ENCODE results near the gene SORCS3. TPM values are rescaled to one million over a fixed set of nuclear protein-coding genes. Genes with fewer than 3 reads are reported as not detected.

The SORCS3 gene
- total RNA-seq, 1 experiment from 2014 or later, result not detected

DNA sequence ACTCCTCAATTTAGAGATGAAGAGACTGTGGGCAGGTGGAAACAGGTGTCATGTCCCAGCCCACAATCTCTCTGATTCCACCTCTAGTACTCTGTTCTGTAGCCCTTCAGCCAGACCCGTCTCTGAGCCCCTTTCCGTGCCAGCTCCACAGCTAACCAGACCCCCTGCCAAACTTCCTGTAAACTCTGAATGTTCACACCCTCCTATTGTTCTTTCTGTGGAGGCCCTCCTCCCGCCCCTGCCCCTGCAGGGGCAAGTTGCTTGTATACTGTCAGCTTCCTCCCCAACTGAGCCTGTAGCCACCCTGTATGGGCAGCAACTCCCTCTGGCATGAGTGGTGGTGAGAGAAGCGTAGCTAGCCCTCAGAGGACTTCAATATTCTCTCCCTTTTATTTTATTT lies 520.7 kb downstream of the SORCS3 start:
- Histone ChIP-seq H3K27me3 (ENCODE audit: insufficient read depth, low read length) (no peaks in the 10 kb centered on the region), H2AFZ (ENCODE audit: low read depth, low read length, poor library complexity, severe bottlenecking) (no peak overlapping the region), H3K27ac (ENCODE audit: low read depth, low read length) (no peak overlapping the region), H3K4me1 (ENCODE audit: control insufficient read depth in 1 of 2, insufficient read depth in 2 of 2, low read length in 2 of 2) (no peaks in the 10 kb centered on the region), H3K79me2 (ENCODE audit: insufficient read depth, low read length) (no peaks in the 10 kb centered on the region), H3K9ac (ENCODE audit: low read length) (no peak overlapping the region), H3K4me2 (ENCODE audit: low read length) (no peak overlapping the region), H3K4me3 (replicated peaks in 1 of 2; ENCODE audit: low read depth in 1 of 2, low read length in 2 of 2) (no peak overlapping the region), H3K36me3 (ENCODE audit: control insufficient read depth in 1 of 2, insufficient read depth in 2 of 2, low read length in 2 of 2) (no peaks in the 10 kb centered on the region), H4K20me1 (ENCODE audit: insufficient read depth) (no peaks in the 10 kb centered on the region), H3K9me3 (ENCODE audit: control insufficient read depth in 1 of 2, insufficient read depth in 1 of 2, low read depth in 1 of 2, low read length in 2 of 2) (no peaks in the 10 kb centered on the region; a peak in 2 of 4 replicates), H3K9me2 (ENCODE audit: insufficient read depth) (no peaks in the 10 kb centered on the region)
- ATAC-seq, result no peak
- ChIA-PET CTCF (no interaction called here), RAD21 (ENCODE audit: low non-redundant PET in 1 of 2, low total read pairs in 2 of 2, uncharacterized antibody in 2 of 2, unreplicated experiment in 2 of 2) (no interaction called here), POLR2A (no interaction called here)
- intact Hi-C loops (cut with micrococcal nuclease), result no loop called here
- DNase-seq (ENCODE audit: low read depth, low spot score), result no peak
- TF ChIP-seq SRF (IDR thresholded peaks at IDR 0.05; ENCODE audit: low read depth) (no peak), CEBPB (IDR thresholded peaks at IDR 0.05; ENCODE audit: low read depth) (no peak), ZNF274 (IDR thresholded peaks at IDR 0.05; ENCODE audit: low read depth, low read length) (no peak), CBX3 (IDR thresholded peaks at IDR 0.05; ENCODE audit: low read depth) (no peak), FOSL1 (IDR thresholded peaks at IDR 0.05; ENCODE audit: low read depth) (no peak), POLR2A (IDR thresholded peaks at IDR 0.05; ENCODE audit: borderline replicate concordance, extremely low read depth, insufficient read depth, insufficient read length) (no peak), EGR1 (IDR thresholded peaks at IDR 0.05; ENCODE audit: low read depth) (no peak), SIN3A (IDR thresholded peaks at IDR 0.05; ENCODE audit: low read depth) (no peak), CTCF (IDR thresholded peaks at IDR 0.05 in 2 of 3, conservative IDR thresholded peaks at IDR 0.05 in 1 of 3; ENCODE audit: borderline replicate concordance in 1 of 3, insufficient read depth in 1 of 3, low read depth in 2 of 3, low read length in 2 of 3) (no peak), ELF1 (IDR thresholded peaks at IDR 0.05; ENCODE audit: borderline replicate concordance, low read depth) (no peak), MAX (IDR thresholded peaks at IDR 0.05) (no peak)
- TF ChIP-seq, protein P1, sequence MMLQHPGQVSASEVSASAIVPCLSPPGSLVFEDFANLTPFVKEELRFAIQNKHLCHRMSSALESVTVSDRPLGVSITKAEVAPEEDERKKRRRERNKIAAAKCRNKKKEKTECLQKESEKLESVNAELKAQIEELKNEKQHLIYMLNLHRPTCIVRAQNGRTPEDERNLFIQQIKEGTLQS (IDR thresholded peaks at IDR 0.05), result no peak
- TF ChIP-seq, protein P2, sequence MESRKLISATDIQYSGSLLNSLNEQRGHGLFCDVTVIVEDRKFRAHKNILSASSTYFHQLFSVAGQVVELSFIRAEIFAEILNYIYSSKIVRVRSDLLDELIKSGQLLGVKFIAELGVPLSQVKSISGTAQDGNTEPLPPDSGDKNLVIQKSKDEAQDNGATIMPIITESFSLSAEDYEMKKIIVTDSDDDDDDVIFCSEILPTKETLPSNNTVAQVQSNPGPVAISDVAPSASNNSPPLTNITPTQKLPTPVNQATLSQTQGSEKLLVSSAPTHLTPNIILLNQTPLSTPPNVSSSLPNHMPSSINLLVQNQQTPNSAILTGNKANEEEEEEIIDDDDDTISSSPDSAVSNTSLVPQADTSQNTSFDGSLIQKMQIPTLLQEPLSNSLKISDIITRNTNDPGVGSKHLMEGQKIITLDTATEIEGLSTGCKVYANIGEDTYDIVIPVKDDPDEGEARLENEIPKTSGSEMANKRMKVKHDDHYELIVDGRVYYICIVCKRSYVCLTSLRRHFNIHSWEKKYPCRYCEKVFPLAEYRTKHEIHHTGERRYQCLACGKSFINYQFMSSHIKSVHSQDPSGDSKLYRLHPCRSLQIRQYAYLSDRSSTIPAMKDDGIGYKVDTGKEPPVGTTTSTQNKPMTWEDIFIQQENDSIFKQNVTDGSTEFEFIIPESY (IDR thresholded peaks at IDR 0.05; ENCODE audit: extremely low read depth, insufficient replicate concordance, low read length), result no peak
- no TSS peak for BruUV-seq (replicated peaks)
